Activated naive CD8-positive, alpha-beta T cell treated with anti-CD3 and anti-CD28 coated beads, Interleukin-2, amount 50 U/mL, for 24 hours (primary cell): ENCODE measurements around the gene FUBP3.

ENCODE experiments used
- ATAC-seq: fragments of 150-1000 bp; cut with Tn5 transposase; one replicate; pipeline ENCODE4 v1.10.0; 2021
- DNase-seq: peaks from one replicate; pipeline ENCODE4 v3.0.0; 2021
- H3K27ac Mint-ChIP-seq: one replicate; pipeline ENCODE4 v1.8.0; 2021; ENCODE audit warnings: mild to moderate bottlenecking, mixed read lengths
- H3K27me3 Mint-ChIP-seq: one replicate; pipeline ENCODE4 v1.8.0; 2021; ENCODE audit warnings: mixed read lengths
- H3K36me3 Mint-ChIP-seq: one replicate; pipeline ENCODE4 v1.8.0; 2021; ENCODE audit warnings: low read depth, mixed read lengths
- H3K4me1 Mint-ChIP-seq: one replicate; pipeline ENCODE4 v1.8.0; 2021; ENCODE audit warnings: mixed read lengths
- H3K4me3 Mint-ChIP-seq: one replicate; pipeline ENCODE4 v1.8.0; 2021; ENCODE audit warnings: mild to moderate bottlenecking, moderate library complexity, mixed read lengths
- H3K9me3 Mint-ChIP-seq: one replicate; pipeline ENCODE4 v1.8.0; 2021; ENCODE audit warnings: mixed read lengths

FUBP3 gene

GRCh38 chr9:130632081-130632710 is 52.8 kb downstream of the FUBP3 start:
- peaks cover 22% of the 10 kb centered on the region for H3K36me3 Mint-ChIP-seq
- no peak for ATAC-seq
- H3K9me3 Mint-ChIP-seq = no peaks in the 10 kb centered on the region
- no peaks in the 10 kb centered on the region for H3K4me1 Mint-ChIP-seq
- no peak overlapping the region for H3K27ac Mint-ChIP-seq
- H3K4me3 Mint-ChIP-seq = no peak overlapping the region
- no peaks in the 10 kb centered on the region for H3K27me3 Mint-ChIP-seq
- DNase-seq = no peak

GRCh38 chr9:130632841-130633240 is 53.5 kb downstream of the FUBP3 start:
- H3K4me3 Mint-ChIP-seq = no peak overlapping the region
- no peak overlapping the region for H3K27ac Mint-ChIP-seq
- no peak for DNase-seq
- no peaks in the 10 kb centered on the region for H3K27me3 Mint-ChIP-seq
- H3K4me1 Mint-ChIP-seq = no peaks in the 10 kb centered on the region
- no peak for ATAC-seq
- H3K9me3 Mint-ChIP-seq = no peaks in the 10 kb centered on the region
- H3K36me3 Mint-ChIP-seq = peaks cover 20% of the 10 kb centered on the region

DNA sequence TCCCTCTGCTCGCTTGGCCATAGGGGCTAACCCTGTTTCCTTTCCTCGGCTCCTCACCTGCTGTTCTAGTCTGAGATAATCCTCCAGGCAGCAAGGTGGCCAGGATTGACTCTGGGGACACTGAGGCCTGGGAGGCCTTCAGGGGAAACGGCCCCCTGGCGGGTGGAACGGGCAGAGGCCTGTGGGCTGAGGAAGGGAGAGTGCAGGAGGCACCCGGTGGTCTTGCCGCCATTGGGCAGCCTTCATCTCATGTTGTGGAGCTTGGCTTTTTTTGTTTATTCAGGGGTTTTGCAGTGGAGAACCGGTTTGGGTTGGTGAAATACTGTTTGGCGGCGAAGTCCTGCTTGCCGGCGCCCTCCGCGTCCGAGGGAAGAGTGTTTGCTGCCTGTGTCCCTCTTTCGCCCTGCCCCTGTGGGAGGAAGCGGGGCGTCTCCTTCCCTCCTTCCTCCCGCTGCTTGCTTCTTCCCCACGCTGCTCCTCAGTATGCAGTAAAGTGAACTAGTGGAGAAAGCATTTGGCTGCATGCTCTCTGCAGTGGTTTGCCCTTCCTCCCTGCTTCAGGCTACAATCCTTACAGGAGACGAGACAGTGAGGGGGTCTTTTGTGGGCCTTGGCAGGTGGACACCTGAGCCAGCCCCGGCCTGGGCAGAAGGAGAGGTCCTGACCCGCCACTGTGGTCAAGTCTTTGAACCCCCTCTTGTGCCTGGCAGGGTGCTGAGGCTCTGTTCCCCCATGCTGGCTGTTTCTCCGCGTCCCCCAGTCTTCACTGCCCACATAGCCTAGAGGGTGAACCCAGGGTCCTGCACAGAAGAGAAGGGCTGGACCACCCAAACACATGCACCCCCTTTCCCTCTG is 54.2 kb downstream of the FUBP3 start:
- Mint-ChIP-seq H3K4me1 (no peaks in the 10 kb centered on the region), H3K36me3 (peaks cover 26% of the 10 kb centered on the region), H3K27me3 (no peaks in the 10 kb centered on the region), H3K9me3 (no peaks in the 10 kb centered on the region), H3K27ac (no peak overlapping the region), H3K4me3 (no peak overlapping the region)
- ATAC-seq (no peak), DNase-seq (no peak)

DNA sequence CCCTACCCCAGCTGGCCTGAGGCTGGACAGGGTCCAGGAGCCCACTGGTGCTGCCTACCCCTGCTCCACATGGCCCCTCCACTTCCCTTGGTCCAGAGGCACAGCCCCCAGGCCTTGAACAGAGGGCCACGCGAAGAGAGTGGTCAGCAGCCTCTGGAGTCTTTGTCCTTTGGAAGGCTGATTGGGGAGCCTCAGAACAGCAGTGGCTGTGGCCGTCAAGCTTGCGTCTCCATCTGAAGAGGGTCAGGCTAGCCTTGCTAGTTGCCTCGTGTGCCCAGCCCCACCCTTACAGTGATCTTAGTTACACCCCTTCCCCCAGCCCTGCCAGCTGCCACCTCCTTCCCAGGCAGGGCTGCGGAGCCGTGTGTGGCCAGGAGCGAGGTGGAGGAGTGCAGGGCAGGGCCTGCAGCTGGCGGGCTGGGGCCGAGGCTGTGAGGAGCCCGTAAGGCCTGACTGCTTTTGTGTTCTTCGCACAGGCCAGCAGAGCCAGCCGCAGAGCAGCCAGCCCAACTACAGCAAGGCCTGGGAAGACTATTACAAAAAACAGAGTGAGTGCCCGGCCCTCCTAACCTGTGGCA is 54.9 kb downstream of the FUBP3 start:
- ATAC-seq = no peak
- no peak overlapping the region for H3K4me3 Mint-ChIP-seq
- H3K27me3 Mint-ChIP-seq = no peaks in the 10 kb centered on the region
- peaks cover 31% of the 10 kb centered on the region for H3K36me3 Mint-ChIP-seq
- H3K27ac Mint-ChIP-seq = no peak overlapping the region
- DNase-seq = no peak
- no peaks in the 10 kb centered on the region for H3K9me3 Mint-ChIP-seq
- H3K4me1 Mint-ChIP-seq = no peaks in the 10 kb centered on the region

GRCh38 chr9:130634801-130635200 is 55.4 kb downstream of the FUBP3 start:
- Mint-ChIP-seq H3K27ac (no peak overlapping the region), H3K9me3 (no peaks in the 10 kb centered on the region), H3K4me1 (no peaks in the 10 kb centered on the region), H3K36me3 (peaks cover 31% of the 10 kb centered on the region), H3K27me3 (no peaks in the 10 kb centered on the region), H3K4me3 (no peak overlapping the region)
- no peak for ATAC-seq
- DNase-seq = no peak

DNA sequence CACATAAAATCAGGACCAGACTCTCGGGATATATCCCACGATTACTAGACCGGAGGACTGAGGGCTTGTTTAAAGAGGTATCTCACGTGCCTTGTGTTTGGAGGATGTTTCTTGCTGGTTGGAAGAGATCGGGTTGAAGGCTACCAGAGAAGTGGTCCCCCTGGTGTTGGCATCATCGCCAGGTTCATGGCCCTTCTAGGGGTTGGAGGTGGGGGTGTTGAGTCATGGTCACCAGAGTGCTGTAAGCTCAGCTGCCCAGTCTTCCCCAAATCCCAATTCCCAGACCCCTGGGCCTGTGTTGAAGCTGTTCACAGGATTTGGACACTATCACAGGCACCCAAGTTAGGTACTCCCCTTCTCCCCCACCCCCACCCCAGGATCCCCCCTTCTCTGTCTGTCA is 55.9 kb downstream of the FUBP3 start:
- H3K36me3 Mint-ChIP-seq = peaks cover 29% of the 10 kb centered on the region
- ATAC-seq = no peak

DNA sequence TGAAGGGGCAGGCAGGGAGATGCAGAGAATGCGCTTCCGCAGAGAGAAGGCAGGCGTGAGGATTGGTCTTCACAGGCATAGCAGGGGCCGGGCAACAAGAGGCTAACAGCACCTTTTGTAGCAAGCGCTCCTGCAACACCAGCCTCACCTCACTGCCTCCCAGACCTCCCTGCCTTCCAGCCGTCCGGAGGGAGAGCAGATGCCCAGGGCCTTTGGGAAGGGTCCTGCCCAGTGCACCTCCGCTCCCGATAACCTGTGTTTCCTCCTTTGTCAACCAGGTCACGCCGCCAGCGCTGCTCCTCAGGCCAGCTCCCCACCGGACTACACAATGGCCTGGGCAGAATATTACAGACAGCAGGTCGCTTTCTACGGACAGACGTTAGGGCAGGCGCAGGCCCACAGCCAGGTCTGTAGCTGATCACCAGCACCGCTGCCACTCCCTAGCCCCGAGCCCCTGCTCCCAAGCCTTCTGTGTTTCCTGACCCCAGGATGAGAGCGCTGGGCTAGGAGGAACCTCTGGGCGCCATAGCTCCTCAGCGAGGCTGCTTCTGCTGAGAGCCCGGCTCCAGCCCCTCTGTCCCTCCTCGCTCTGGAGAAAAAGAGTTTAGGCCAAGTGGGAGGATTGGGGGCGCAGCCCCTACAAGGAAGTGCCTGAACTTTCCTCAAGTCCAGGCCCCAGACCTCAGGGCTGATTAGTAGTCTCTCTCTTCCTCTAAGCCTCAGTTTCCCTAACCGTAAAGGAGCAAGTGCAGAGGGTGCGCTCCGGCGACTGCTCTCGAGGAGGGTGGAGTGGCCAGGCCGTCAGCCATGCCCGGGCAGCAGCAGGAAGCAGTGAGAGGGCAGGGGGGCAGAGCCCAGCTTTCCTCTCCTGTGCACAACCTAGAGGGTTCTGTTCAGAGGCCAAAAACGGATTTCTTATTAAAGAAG is 56.6 kb downstream of the FUBP3 start:
- no peaks in the 10 kb centered on the region for H3K27me3 Mint-ChIP-seq
- no peaks in the 10 kb centered on the region for H3K4me1 Mint-ChIP-seq
- H3K36me3 Mint-ChIP-seq = peaks cover 26% of the 10 kb centered on the region
- ATAC-seq (no peak), DNase-seq (no peak)
- H3K4me3 Mint-ChIP-seq = no peak overlapping the region
- no peaks in the 10 kb centered on the region for H3K9me3 Mint-ChIP-seq
- no peak overlapping the region for H3K27ac Mint-ChIP-seq

More for the DNA sequence above, 55.9 kb downstream of the FUBP3 start:
- H3K27ac Mint-ChIP-seq = no peak overlapping the region
- H3K27me3 Mint-ChIP-seq = no peaks in the 10 kb centered on the region
- no peak overlapping the region for H3K4me3 Mint-ChIP-seq
- H3K9me3 Mint-ChIP-seq = no peaks in the 10 kb centered on the region
- DNase-seq = no peak
- no peaks in the 10 kb centered on the region for H3K4me1 Mint-ChIP-seq

DNA sequence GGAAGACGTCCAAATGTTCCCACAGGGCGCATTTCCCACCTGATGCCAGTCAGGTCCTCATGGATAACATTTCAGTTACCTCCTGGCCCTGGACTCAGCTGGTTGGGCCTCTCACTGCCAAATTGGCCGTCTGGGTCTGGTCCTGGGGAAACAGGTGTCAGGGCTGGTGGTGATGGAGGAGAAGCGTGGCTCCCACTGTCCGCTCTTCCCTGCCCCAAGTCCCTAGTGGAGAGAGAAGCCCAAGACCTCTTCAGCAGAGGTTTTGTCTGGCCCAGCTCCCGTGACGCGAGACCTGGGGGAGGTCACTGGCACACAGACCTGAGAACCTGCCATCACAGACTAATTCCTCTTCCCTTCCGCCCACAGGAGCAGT is 57.3 kb downstream of the FUBP3 start:
- ATAC-seq (no peak), DNase-seq (no peak)
- no peaks in the 10 kb centered on the region for H3K4me1 Mint-ChIP-seq
- H3K27ac Mint-ChIP-seq = no peak overlapping the region
- H3K9me3 Mint-ChIP-seq = no peaks in the 10 kb centered on the region
- peaks cover 25% of the 10 kb centered on the region for H3K36me3 Mint-ChIP-seq
- no peaks in the 10 kb centered on the region for H3K27me3 Mint-ChIP-seq
- H3K4me3 Mint-ChIP-seq = no peak overlapping the region

- Mint-ChIP-seq H3K4me3 (no peak overlapping the region), H3K4me1 (no peaks in the 10 kb centered on the region), H3K9me3 (no peaks in the 10 kb centered on the region), H3K27ac (no peak overlapping the region), H3K27me3 (no peaks in the 10 kb centered on the region), H3K36me3 (peaks cover 22% of the 10 kb centered on the region)
- DNase-seq (no peak), ATAC-seq (no peak)
Observed at GRCh38 chr9:130638284-130639123, 59.1 kb downstream of the FUBP3 start.

- Mint-ChIP-seq H3K27me3 (no peaks in the 10 kb centered on the region), H3K27ac (no peak overlapping the region), H3K36me3 (peaks cover 22% of the 10 kb centered on the region), H3K4me1 (no peaks in the 10 kb centered on the region), H3K9me3 (no peaks in the 10 kb centered on the region), H3K4me3 (no peak overlapping the region)
- no peak for ATAC-seq
- DNase-seq = no peak
Observed at GRCh38 chr9:130639124-130639765, 59.9 kb downstream of the FUBP3 start.

DNA sequence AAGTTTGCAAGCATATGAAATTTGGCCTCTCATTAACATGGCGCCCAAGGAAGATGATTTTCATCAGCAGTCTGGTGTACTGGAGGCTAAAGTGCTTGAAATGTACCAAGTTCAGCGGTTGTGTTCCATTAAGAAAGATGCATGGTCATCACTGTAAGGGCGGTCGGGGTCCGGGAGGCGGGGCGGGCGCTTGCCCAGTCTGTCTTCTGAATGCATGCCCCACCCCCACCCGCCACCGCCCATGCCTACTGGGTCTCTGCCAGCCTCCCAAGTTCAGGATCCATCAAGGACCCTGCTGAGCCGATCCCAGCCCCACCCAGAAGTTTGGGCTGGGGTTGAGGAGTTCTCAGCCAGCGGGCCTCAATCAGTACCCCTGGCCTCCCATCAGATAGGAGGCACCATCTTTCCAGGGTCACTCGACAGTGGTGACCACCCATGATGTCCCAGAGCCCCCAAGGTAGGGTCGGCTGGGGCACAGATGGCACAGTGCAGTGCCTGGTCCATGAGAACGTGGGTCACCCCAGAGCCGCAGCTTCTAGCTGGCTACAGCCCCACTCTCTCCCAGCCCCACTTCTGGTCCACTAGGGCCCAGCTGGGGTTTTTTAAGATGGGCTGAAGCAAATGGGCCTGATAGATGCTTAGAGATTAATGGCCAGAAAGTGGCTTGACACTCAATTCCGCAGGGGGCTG is 60.6 kb downstream of the FUBP3 start:
- Mint-ChIP-seq H3K9me3 (no peaks in the 10 kb centered on the region), H3K27me3 (no peaks in the 10 kb centered on the region), H3K27ac (no peak overlapping the region), H3K36me3 (peaks cover 18% of the 10 kb centered on the region), H3K4me1 (no peaks in the 10 kb centered on the region), H3K4me3 (no peak overlapping the region)
- ATAC-seq (no peak), DNase-seq (no peak)

GRCh38 chr9:130640681-130641080 is 61.3 kb downstream of the FUBP3 start:
- DNase-seq (no peak), ATAC-seq (no peak)
- Mint-ChIP-seq H3K36me3 (peaks cover 18% of the 10 kb centered on the region), H3K9me3 (peaks cover under 1% of the 10 kb centered on the region), H3K4me3 (no peak overlapping the region), H3K4me1 (no peaks in the 10 kb centered on the region), H3K27me3 (no peaks in the 10 kb centered on the region), H3K27ac (no peak overlapping the region)

DNA sequence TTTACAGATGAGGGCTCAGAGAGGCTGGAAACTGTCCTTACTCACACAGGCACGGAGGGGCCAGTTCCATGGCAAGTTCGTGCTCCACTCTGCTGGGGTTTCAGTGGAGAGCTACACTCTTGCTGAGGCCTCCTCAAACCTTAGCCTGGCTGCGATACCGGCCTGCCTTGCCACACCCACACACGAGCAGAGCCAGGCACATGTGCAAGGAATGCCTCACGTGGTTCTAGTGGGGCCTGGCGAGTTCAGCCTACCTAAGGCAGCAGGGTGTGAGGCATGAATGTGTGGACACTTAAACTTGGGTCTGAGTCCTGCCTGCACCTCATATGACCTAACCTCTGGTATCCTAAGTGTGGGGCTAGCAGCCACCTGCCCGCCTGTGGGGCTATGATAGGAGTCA is 63.5 kb downstream of the FUBP3 start:
- no peak overlapping the region for H3K27ac Mint-ChIP-seq
- H3K27me3 Mint-ChIP-seq = peaks cover 2% of the 10 kb centered on the region
- H3K4me1 Mint-ChIP-seq = no peaks in the 10 kb centered on the region
- H3K36me3 Mint-ChIP-seq = peaks cover 13% of the 10 kb centered on the region
- H3K9me3 Mint-ChIP-seq = peaks cover 9% of the 10 kb centered on the region
- no peak overlapping the region for H3K4me3 Mint-ChIP-seq
- ATAC-seq (no peak), DNase-seq (no peak)
